Measurements from ENCODE around the gene KIAA0232.

DNA sequence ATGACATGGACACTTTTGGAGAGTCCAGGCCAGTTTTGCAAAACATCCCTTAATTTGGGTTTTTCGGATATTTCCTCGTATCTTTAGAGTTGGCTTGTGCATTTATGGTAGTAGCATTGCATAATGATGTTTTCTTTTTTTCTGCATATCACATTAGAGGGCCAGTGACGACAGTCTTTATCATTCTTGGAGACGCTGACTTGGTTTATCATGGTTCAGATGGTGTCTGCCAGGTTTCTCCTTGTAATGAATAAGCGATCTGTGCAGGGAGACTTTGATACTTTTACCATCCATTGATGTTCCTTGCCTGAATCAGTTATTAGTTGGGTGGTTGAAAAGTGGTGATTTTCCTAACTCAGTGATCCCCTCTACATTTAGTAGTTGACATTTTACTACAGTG is 46.6 kb downstream of the KIAA0232 start:
- TF ChIP-seq, protein P1, sequence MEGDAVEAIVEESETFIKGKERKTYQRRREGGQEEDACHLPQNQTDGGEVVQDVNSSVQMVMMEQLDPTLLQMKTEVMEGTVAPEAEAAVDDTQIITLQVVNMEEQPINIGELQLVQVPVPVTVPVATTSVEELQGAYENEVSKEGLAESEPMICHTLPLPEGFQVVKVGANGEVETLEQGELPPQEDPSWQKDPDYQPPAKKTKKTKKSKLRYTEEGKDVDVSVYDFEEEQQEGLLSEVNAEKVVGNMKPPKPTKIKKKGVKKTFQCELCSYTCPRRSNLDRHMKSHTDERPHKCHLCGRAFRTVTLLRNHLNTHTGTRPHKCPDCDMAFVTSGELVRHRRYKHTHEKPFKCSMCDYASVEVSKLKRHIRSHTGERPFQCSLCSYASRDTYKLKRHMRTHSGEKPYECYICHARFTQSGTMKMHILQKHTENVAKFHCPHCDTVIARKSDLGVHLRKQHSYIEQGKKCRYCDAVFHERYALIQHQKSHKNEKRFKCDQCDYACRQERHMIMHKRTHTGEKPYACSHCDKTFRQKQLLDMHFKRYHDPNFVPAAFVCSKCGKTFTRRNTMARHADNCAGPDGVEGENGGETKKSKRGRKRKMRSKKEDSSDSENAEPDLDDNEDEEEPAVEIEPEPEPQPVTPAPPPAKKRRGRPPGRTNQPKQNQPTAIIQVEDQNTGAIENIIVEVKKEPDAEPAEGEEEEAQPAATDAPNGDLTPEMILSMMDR (IDR thresholded peaks at IDR 0.05) = no peak
- no peak for TF ChIP-seq POLR2A (IDR thresholded peaks at IDR 0.05)
